Liver (tissue), 9 donors: Measurements from ENCODE around the gene C2CD4D. TPM values are rescaled to one million over a fixed set of nuclear protein-coding genes. Genes with fewer than 3 reads are reported as not detected.

ENCODE experiments used
- DNase-seq: peaks from one replicate; pipeline ENCODE4 v3.0.0-alpha.2; 2017; ENCODE audit warnings: low spot score
- H3K27ac ChIP-seq, 2 donors: one replicate each; pipeline ENCODE4 v1.7.0; 2013; ENCODE audit warnings: inconsistent platforms in 2 of 2, low read length in 2 of 2, control low read depth in 1 of 2, low read depth in 1 of 2, mild to moderate bottlenecking in 1 of 2
- H3K27me3 ChIP-seq, 4 donors: one replicate each; pipeline versions ENCODE4 v1.6.1 to v1.7.0; 2013; ENCODE audit warnings: low read length in 3 of 4, inconsistent platforms in 1 of 4, mild to moderate bottlenecking in 1 of 4, moderate library complexity in 1 of 4; ENCODE audit not compliant: control insufficient read depth in 4 of 4, insufficient read depth in 4 of 4
- H3K36me3 ChIP-seq, 4 donors: one replicate each; pipeline versions ENCODE4 v1.6.1 to v1.7.0; 2013; ENCODE audit warnings: low read length in 3 of 4, mild to moderate bottlenecking in 3 of 4, low read depth in 1 of 4, moderate library complexity in 1 of 4; ENCODE audit not compliant: control insufficient read depth in 4 of 4, insufficient read depth in 3 of 4
- H3K4me1 ChIP-seq, 4 donors: one replicate each; pipeline versions ENCODE4 v1.6.1 to v1.7.0; 2013; ENCODE audit warnings: low read length in 3 of 4, mild to moderate bottlenecking in 3 of 4, moderate library complexity in 1 of 4; ENCODE audit not compliant: control insufficient read depth in 4 of 4, insufficient read depth in 4 of 4
- H3K4me3 ChIP-seq, 3 donors: one replicate each; pipeline versions ENCODE4 v1.6.1 to v1.7.0; 2013; ENCODE audit warnings: low read length in 3 of 3, control low read depth in 1 of 3, low read depth in 1 of 3, mild to moderate bottlenecking in 1 of 3
- H3K9ac ChIP-seq, 2 donors: one replicate each; pipeline ENCODE4 v1.7.0; 2013; ENCODE audit warnings: low read length in 2 of 2, mild to moderate bottlenecking in 2 of 2, moderate library complexity in 2 of 2, control low read depth in 1 of 2, low read depth in 1 of 2
- H3K9me3 ChIP-seq, 4 donors: one replicate each; pipeline versions ENCODE4 v1.6.1 to v1.7.0; 2013; ENCODE audit warnings: low read length in 3 of 4; ENCODE audit not compliant: control insufficient read depth in 4 of 4
- ATF3 ChIP-seq: IDR thresholded peaks from 2 replicates; pipeline ENCODE4 v1.6.1; 2016; ENCODE audit warnings: antibody characterized with exemption
- CTCF ChIP-seq: fragments of 150-350 bp; IDR thresholded peaks from 2 replicates; pipeline ENCODE4 v1.5.1; 2017; ENCODE audit warnings: improper control_type of control experiment, low read depth, low read length; ENCODE audit not compliant: missing input control
- EGR1 ChIP-seq, 2 donors: IDR thresholded peaks; 2 replicates each; pipeline ENCODE4 v1.6.1; 2016 to 2018; ENCODE audit warnings: antibody characterized with exemption in 2 of 2, low read depth in 2 of 2
- FOXA1 ChIP-seq: IDR thresholded peaks from 2 replicates; pipeline ENCODE4 v1.6.1; 2016; ENCODE audit warnings: antibody characterized with exemption
- FOXA2 ChIP-seq: IDR thresholded peaks from 2 replicates; pipeline ENCODE4 v1.6.1; 2016; ENCODE audit warnings: antibody characterized with exemption
- GABPA ChIP-seq, 2 donors: IDR thresholded peaks in 1 of 2; conservative IDR thresholded peaks in 1 of 2; 2 replicates each; pipeline ENCODE4 v1.6.1; 2016; ENCODE audit warnings: antibody characterized with exemption in 2 of 2, mild to moderate bottlenecking in 1 of 2, moderate library complexity in 1 of 2
- HNF4A ChIP-seq, 2 donors: conservative IDR thresholded peaks; 2 replicates each; pipeline ENCODE4 v1.6.1; 2016; ENCODE audit warnings: antibody characterized with exemption in 2 of 2, mild to moderate bottlenecking in 2 of 2
- HNF4G ChIP-seq: IDR thresholded peaks from 2 replicates; pipeline ENCODE4 v1.6.1; 2016; ENCODE audit warnings: antibody characterized with exemption
- JUND ChIP-seq, 2 donors: IDR thresholded peaks; 2 replicates each; pipeline ENCODE4 v1.6.1; 2016; ENCODE audit warnings: antibody characterized with exemption in 2 of 2
- MAX ChIP-seq: IDR thresholded peaks from 2 replicates; pipeline ENCODE4 v1.6.1; 2016; ENCODE audit warnings: antibody characterized with exemption
- NR2F2 ChIP-seq: IDR thresholded peaks from 2 replicates; pipeline ENCODE4 v1.6.1; 2016; ENCODE audit warnings: antibody characterized with exemption
- RAD21 ChIP-seq, 2 donors: IDR thresholded peaks; 2 replicates each; pipeline ENCODE4 v1.6.1; 2016; ENCODE audit warnings: antibody characterized with exemption in 2 of 2, mild to moderate bottlenecking in 2 of 2
- REST ChIP-seq: IDR thresholded peaks from 2 replicates; pipeline ENCODE4 v1.6.1; 2016; ENCODE audit warnings: antibody characterized with exemption, mild to moderate bottlenecking
- RXRA ChIP-seq, 2 donors: IDR thresholded peaks; 2 replicates each; pipeline ENCODE4 v1.6.1; 2017 to 2018; ENCODE audit warnings: antibody characterized with exemption in 2 of 2, mild to moderate bottlenecking in 1 of 2
- SP1 ChIP-seq: IDR thresholded peaks from 2 replicates; pipeline ENCODE4 v1.6.1; 2018; ENCODE audit warnings: antibody characterized with exemption, mild to moderate bottlenecking
- TAF1 ChIP-seq: conservative IDR thresholded peaks from 2 replicates; pipeline ENCODE4 v1.6.1; 2016; ENCODE audit warnings: antibody characterized with exemption, mild to moderate bottlenecking
- YY1 ChIP-seq: IDR thresholded peaks from 2 replicates; pipeline ENCODE4 v1.6.1; 2016; ENCODE audit warnings: antibody characterized with exemption, mild to moderate bottlenecking
- ZBTB33 ChIP-seq: IDR thresholded peaks from 2 replicates; pipeline ENCODE4 v1.6.1; 2016; ENCODE audit warnings: antibody characterized with exemption
- WGBS: extraction: QIAGEN DNeasy Blood & Tissue Kit; methylation state at CpG from one replicate; pipeline ENCODE4 v1.1.7; 2013; 5-methylcytosine and 5-hydroxymethylcytosine counted together
- polyA plus RNA-seq, 2 donors: library from polyadenylated mRNA; stranded (reverse) in 1 of 2; unstranded in 1 of 2; fragments of 200-250 nt in 1 of 2; fragments of >200 nt in 1 of 2; fragmentation: Nextera tagmentation in 1 of 2; extraction: Ambion mirVana in 1 of 2; gene quantifications; one replicate each; pipeline versions ENCODE4 v1.2.1 to v1.2.3, GENCODE V29; 2013 to 2015
- total RNA-seq, 2 donors: library from RNA; depleted of rRNA; stranded (reverse); fragments of >200 nt; gene quantifications; one replicate each; pipeline ENCODE4 v1.2.3, GENCODE V29; 2014
- donor health status: healthy.
- donor health status: healthy.
- donor health status: healthy.
- donor health status: healthy.
- donor health status: healthy.

C2CD4D gene
- total and polyA plus RNA-seq, 4 donors = 0.02 to 0.08 TPM; not detected in 2

- TF ChIP-seq REST (peak; percentile 25), RAD21 (IDR thresholded peaks at IDR 0.05) (peak in 1 of 2 donors; percentile 18), HNF4A (conservative IDR thresholded peaks at IDR 0.05) (peak; percentile 67 to 84), RXRA (IDR thresholded peaks at IDR 0.05) (peak; percentile 82 to 85), JUND (IDR thresholded peaks at IDR 0.05) (peak in 1 of 2 donors; percentile 55), EGR1 (IDR thresholded peaks at IDR 0.05; ENCODE audit: low read depth in 2 of 2) (peak; percentile 49 to 83), GABPA (IDR thresholded peaks at IDR 0.05 in 1 of 2, conservative IDR thresholded peaks at IDR 0.05 in 1 of 2) (no peak)
Measured at GRCh38 chr1:151832318-151832980, 7.2 kb downstream of the C2CD4D start (continued).

GRCh38 chr1:151831605-151832004 is 8.0 kb downstream of the C2CD4D start, which contains the start of gene RORC:
Gene RORC, minus strand, starts transcription at chr1:151831802. Its CDS starts 38 bp downstream, at chr1:151831764.
- Histone ChIP-seq H3K27me3 (no peaks in the 10 kb centered on the region), H3K9ac (peak within 1 kb of the TSS; percentile 76 to 85), H3K27ac (peak within 1 kb of the TSS; percentile 94), H3K36me3 (peaks cover 0 to 12% (median 4%) of the 10 kb centered on the region in 4 donors), H3K9me3 (no peaks in the 10 kb centered on the region), H3K4me1 (peaks cover 27 to 83% (median 73%) of the 10 kb centered on the region in 4 donors), H3K4me3 (peak within 1 kb of the TSS; percentile 70 to 90 (median 79))
- WGBS = 30% methylated on average over 5 of the region's 5 CpGs
- TF ChIP-seq TAF1 = peak; percentile 81
- TF ChIP-seq YY1 = peak; percentile 74
- no peak for TF ChIP-seq ATF3
- TF ChIP-seq FOXA1 = no peak
- TF ChIP-seq FOXA2 = peak; percentile 35
- TF ChIP-seq MAX = peak; percentile 85
- TF ChIP-seq HNF4G = peak; percentile 51
- no peak for TF ChIP-seq NR2F2
- TF ChIP-seq RAD21 (IDR thresholded peaks at IDR 0.05) = peak in 1 of 2 donors; percentile 37
- TF ChIP-seq RXRA (IDR thresholded peaks at IDR 0.05) = peak; percentile 74 to 79
- no peak for TF ChIP-seq ZBTB33
- peak in 1 of 2 donors; percentile 62 for TF ChIP-seq JUND (IDR thresholded peaks at IDR 0.05)
- peak in 1 of 2 donors; percentile 71 for TF ChIP-seq EGR1 (IDR thresholded peaks at IDR 0.05; ENCODE audit: low read depth in 2 of 2)
- TF ChIP-seq HNF4A (conservative IDR thresholded peaks at IDR 0.05) = peak; percentile 92 to 97
- TF ChIP-seq CTCF = no peak
- TF ChIP-seq REST = peak; percentile 81
- TF ChIP-seq SP1 = peak; percentile 56
- peak in 1 of 2 donors; percentile 17 for TF ChIP-seq GABPA (IDR thresholded peaks at IDR 0.05 in 1 of 2, conservative IDR thresholded peaks at IDR 0.05 in 1 of 2)
- DNase-seq = no peak
